Loucy (cell line): ENCODE measurements around the gene MXRA8.

ENCODE experiments used
- H2AFZ ChIP-seq: fragments of 200-600 bp; sonication (generic); 2 replicates; pipeline ENCODE4 v1.6.0; 2016; ENCODE audit warnings: antibody characterized with exemption, mild to moderate bottlenecking, low read length, moderate library complexity
- H3F3A ChIP-seq: fragments of 200-600 bp; 2 replicates; pipeline ENCODE4 v1.6.0; 2016; ENCODE audit warnings: antibody characterized with exemption, low read depth, mild to moderate bottlenecking
- H3K27me3 ChIP-seq: fragments of 200-600 bp; sonication (generic); 2 replicates; pipeline ENCODE4 v1.6.1; 2014; ENCODE audit warnings: low read length, mild to moderate bottlenecking; ENCODE audit not compliant: insufficient read depth, poor library complexity, severe bottlenecking
- H3K36me3 ChIP-seq: fragments of 200-600 bp; sonication (generic); 2 replicates; pipeline ENCODE4 v1.6.1; 2016; ENCODE audit warnings: low read length; ENCODE audit not compliant: insufficient read depth
- H3K4me1 ChIP-seq: fragments of 200-600 bp; sonication (generic); 2 replicates; pipeline ENCODE4 v1.5.1; 2014; ENCODE audit warnings: low read length, mild to moderate bottlenecking; ENCODE audit not compliant: insufficient read depth, poor library complexity, severe bottlenecking
- H3K4me2 ChIP-seq: fragments of 200-600 bp; sonication (generic); 2 replicates; pipeline ENCODE4 v1.6.0; 2014; ENCODE audit warnings: antibody characterized with exemption, low read length, low read depth, mild to moderate bottlenecking; ENCODE audit not compliant: poor library complexity, severe bottlenecking
- H3K4me3 ChIP-seq: fragments of 200-600 bp; sonication (generic); 2 replicates; pipeline ENCODE4 v1.5.1; 2014; ENCODE audit warnings: low read length, mild to moderate bottlenecking, mixed read lengths; ENCODE audit not compliant: poor library complexity, severe bottlenecking
- H3K79me2 ChIP-seq: fragments of 200-600 bp; sonication (generic); 2 replicates; pipeline ENCODE4 v1.6.1; 2014; ENCODE audit warnings: low read length; ENCODE audit not compliant: insufficient read depth
- H3K9ac ChIP-seq: fragments of 200-600 bp; sonication (generic); 2 replicates; pipeline ENCODE4 v1.6.0; 2014; ENCODE audit warnings: mild to moderate bottlenecking, low read depth, low read length, moderate library complexity; ENCODE audit not compliant: poor library complexity, severe bottlenecking
- H3K9me2 ChIP-seq: fragments of 200-600 bp; sonication (generic); replicated peaks from 2 replicates; pipeline ENCODE4 v1.6.1; 2016; ENCODE audit warnings: low read depth, low read length, mixed read lengths
- H3K9me3 ChIP-seq: fragments of 200-600 bp; sonication (generic); 2 replicates; pipeline ENCODE4 v1.6.1; 2014; ENCODE audit warnings: mild to moderate bottlenecking, antibody characterized with exemption, low read length, low read depth; ENCODE audit not compliant: insufficient read depth
- H4K20me1 ChIP-seq: fragments of 200-600 bp; sonication (generic); 2 replicates; pipeline ENCODE4 v1.6.0; 2014; ENCODE audit warnings: antibody characterized with exemption, low read length, mild to moderate bottlenecking; ENCODE audit not compliant: insufficient read depth, poor library complexity, severe bottlenecking
- CTCF ChIP-seq: fragments of 200-600 bp; sonication (generic); conservative IDR thresholded peaks from 2 replicates; pipeline ENCODE4 v1.5.1; 2014; ENCODE audit warnings: mild to moderate bottlenecking, antibody characterized with exemption, low read length
- EZH2phosphoT487 ChIP-seq: fragments of 200-600 bp; IDR thresholded peaks from 2 replicates; pipeline ENCODE4 v1.6.1; 2018; ENCODE audit warnings: antibody characterized with exemption, mild to moderate bottlenecking, moderate library complexity, borderline replicate concordance

The MXRA8 gene

DNA sequence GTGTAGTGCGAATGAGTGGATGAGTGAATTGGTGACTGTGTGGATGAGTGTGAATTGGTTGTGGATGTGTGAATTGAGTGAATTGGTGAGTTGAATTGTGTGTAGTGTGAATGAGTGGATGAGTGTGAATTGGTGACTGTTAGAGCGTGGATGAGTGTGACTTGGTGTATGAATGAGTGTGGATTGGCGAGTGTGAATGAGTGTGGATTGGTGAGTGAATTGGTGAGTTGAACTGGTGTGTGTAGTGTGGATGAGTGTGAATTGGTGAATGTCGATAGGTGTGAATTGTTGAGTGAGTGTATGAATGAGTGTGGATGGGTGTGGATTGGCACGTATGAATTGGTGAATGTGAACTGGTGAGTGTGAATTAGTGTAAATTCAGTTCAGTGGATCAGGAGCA, 9.0 kb upstream of the MXRA8 start:
- Histone ChIP-seq H3K4me1 (peaks cover 12% of the 10 kb centered on the region), H3K4me2 (no peak overlapping the region), H3K27me3 (no peaks in the 10 kb centered on the region), H3K9me2 (no peaks in the 10 kb centered on the region), H3K4me3 (no peak overlapping the region), H3K9ac (no peak overlapping the region), H2AFZ (no peak overlapping the region), H3K9me3 (no peaks in the 10 kb centered on the region; the same call in 1 of the 2 replicates), H4K20me1 (peaks cover 14% of the 10 kb centered on the region), H3F3A (no peaks in the 10 kb centered on the region), H3K36me3 (no peaks in the 10 kb centered on the region), H3K79me2 (peaks cover 6% of the 10 kb centered on the region; the same call in 1 of the 2 replicates)
- TF ChIP-seq EZH2phosphoT487: no peak
- TF ChIP-seq CTCF: no peak

DNA sequence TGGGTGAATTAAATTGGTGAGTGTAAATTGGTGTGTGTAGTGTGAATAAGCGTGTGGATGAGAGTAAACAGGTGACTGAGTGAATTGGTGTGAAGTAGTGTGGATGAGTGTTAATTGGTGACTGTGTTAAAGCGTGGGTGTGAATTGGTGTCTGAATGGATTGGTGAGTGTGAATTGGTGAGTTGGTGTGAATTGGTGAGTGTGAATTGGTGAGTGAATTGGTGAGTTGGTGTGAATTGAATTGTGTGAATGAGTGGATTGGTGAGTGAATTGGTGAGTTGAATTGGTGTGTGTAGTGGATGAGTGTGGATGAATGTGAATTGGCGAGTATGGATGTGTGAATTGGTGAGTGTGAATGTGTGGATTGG, 8.3 kb upstream of the MXRA8 start:
- Histone ChIP-seq H3K4me2 (no peak overlapping the region), H3K9me3 (no peaks in the 10 kb centered on the region; the same call in 1 of the 2 replicates), H3K4me3 (no peak overlapping the region), H3F3A (no peaks in the 10 kb centered on the region), H3K27me3 (no peaks in the 10 kb centered on the region), H3K4me1 (peaks cover 9% of the 10 kb centered on the region), H2AFZ (no peak overlapping the region), H3K36me3 (no peaks in the 10 kb centered on the region), H3K9ac (no peak overlapping the region), H3K79me2 (peaks cover 2% of the 10 kb centered on the region; the same call in 1 of the 2 replicates), H3K9me2 (no peaks in the 10 kb centered on the region), H4K20me1 (peaks cover 11% of the 10 kb centered on the region)
- TF ChIP-seq CTCF: no peak
- TF ChIP-seq EZH2phosphoT487: no peak

DNA sequence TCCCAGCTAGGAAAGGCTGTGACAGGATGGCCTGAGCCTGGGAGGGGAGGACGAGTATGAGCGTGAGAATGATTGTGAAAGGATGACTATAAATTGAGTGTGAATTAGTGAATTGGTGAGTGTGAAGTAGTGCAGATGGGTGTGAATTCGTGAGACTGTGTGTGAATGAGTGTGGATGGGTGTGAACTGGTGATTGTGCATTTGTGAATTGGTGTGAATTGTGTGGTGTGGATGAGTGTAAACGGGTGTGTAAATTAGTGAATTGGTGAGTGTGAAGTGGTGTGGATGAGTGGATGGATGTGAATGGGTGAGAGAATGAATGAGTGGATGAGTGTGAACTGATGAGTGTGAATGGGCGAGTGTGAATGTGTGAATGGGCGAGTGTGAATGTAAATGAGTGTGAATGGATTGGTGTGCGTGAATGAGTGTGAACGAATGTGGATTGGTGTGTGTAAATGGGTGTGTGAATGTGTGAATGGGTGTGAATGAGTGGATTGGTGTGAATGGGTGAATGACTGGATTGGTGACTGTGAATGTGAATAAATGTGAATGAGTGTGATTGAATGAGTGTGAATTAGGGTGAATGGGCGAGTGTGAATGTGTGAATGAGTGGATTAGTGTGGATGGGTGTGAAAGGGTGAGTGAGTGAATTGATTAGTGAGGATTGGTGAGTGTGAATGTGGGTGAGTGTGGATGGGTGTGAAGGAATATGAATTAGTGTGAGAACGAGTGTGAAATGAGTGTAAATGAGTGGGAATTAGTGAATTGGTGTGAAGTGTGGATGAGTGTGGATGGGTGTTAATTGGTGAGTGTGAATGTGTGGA, 7.7 kb upstream of the MXRA8 start:
- H3F3A ChIP-seq: no peaks in the 10 kb centered on the region
- H3K79me2 ChIP-seq: no peaks in the 10 kb centered on the region
- no peaks in the 10 kb centered on the region for H3K9me2 ChIP-seq
- no peak overlapping the region for H2AFZ ChIP-seq
- H3K4me2 ChIP-seq: no peak overlapping the region
- peaks cover 5% of the 10 kb centered on the region for H4K20me1 ChIP-seq
- no peak overlapping the region for H3K4me3 ChIP-seq
- peaks cover 3% of the 10 kb centered on the region for H3K4me1 ChIP-seq
- TF ChIP-seq CTCF (no peak), EZH2phosphoT487 (no peak)
- no peaks in the 10 kb centered on the region for H3K36me3 ChIP-seq
- H3K9me3 ChIP-seq: no peaks in the 10 kb centered on the region; the same call in 1 of the 2 replicates
- H3K27me3 ChIP-seq: no peaks in the 10 kb centered on the region
- no peak overlapping the region for H3K9ac ChIP-seq
